AG09319 (cell line): ENCODE data around the gene LPP.

Experiments used
- DNase-seq: peaks from one replicate; pipeline ENCODE4 v3.0.0-alpha.2; 2010; ENCODE audit warnings: low read depth; ENCODE audit errors: extremely low read depth
- CTCF ChIP-seq: IDR thresholded peaks from 2 replicates; pipeline ENCODE4 v1.5.1; 2011; ENCODE audit warnings: low read depth, mild to moderate bottlenecking, inconsistent platforms, low read length, moderate library complexity

The LPP gene

DNA sequence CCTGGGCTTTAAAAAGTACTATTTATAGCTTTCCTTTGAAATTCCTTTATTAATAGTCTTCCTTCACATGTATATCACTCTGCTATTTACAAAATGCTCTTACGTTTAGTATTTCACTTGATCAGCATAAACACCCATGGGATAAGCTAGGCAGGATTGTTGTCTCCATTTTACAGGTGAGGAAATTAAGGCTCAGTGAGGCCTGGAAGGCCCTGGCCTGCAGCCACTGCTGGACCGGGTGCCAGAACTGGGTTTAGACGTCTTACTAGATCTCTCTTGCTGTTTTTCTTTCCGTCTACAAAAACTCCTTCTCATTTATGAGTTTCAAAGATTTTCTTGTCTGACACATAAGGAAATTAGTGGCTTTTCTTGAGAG lies 236.4 kb downstream of the LPP start:
- no peak for TF ChIP-seq CTCF

GRCh38 chr3:188390775-188391443 lies 237.0 kb downstream of the LPP start:
- TF ChIP-seq CTCF = no peak
- no peak for DNase-seq

More for the DNA sequence above, 236.4 kb downstream of the LPP start:
- no peak for DNase-seq

DNA sequence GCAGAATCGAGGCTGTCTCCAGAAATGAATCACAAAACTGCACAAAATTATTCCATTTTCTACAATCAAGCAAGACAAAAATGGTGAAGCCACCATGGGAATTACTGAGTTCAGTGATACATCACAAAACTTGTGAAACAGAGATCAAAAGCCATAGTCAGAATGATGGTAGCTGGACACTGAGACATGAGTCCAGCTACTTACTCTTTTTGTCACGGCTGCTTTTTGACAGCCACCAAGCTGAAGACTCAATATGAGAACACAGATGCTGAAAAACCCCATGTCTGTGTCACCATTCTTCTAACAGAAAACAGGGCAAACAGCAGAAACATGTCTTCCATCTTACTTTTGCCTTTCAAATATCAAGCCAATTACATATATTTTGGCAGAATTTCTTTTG lies 237.6 kb downstream of the LPP start:
- DNase-seq = no peak
- TF ChIP-seq CTCF = no peak

DNA sequence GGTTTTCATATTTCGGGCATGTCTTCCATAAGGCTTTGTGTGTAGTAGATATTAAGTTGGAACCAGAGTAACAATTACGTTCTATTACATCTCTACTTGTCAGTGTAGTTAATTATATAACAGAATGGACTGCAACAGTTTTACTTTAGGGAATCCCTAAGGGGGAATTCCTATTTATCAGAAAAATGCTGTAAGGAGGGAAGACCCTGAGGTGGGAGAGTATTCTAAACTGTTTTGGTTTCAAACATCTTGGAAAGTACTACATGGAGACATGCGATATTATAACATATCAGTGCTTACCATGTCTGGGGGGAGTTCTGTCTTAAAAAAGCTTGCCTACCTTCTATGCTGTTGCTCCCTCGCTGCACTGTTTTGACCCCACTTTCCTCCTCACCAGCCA lies 238.1 kb downstream of the LPP start:
- no peak for DNase-seq
- TF ChIP-seq CTCF = no peak

- DNase-seq = no peak
- no peak for TF ChIP-seq CTCF
Measured at GRCh38 chr3:188394623-188395022, 240.7 kb downstream of the LPP start.

DNA sequence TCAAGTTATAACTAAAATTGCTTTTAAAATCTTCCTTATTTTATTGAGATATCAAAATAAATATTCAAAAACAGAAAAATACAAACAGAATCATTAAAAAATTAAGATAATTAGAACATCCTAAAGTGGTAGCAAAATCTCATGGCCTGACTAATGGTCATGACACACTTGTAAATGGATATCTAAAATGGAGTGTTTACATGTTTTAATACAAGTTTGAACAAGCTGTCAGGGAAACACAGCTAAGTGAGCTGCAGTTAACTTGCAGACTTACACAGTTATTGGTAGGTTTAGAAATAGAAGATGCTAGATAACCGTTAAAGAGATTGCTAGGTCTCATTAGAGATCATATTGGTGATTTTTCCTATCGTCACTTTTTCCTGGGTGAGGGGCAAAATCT lies 242.3 kb downstream of the LPP start:
- no peak for DNase-seq
- TF ChIP-seq CTCF = no peak

DNA sequence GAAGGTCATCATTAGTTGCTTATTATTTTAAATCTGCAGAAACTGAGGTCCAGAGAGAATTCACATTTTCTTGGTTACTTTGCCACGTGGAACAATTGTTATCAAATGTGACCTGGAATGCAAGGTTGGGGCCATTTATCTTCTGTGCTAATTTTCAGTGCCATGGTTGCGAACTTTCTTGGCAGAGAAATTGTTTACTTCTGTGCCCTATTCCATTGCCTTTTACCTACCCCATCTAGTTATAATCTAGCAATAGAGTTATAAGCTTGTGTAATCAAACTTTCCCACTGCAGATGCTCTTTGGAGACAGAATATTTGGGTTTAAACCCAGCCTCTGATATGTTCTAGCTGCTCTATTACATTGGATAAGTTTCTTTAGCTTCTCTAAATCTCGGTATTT lies 242.9 kb downstream of the LPP start:
- no peak for DNase-seq
- no peak for TF ChIP-seq CTCF
